HepG2 (cell line): ENCODE measurements around the gene SNX15. TPM values are rescaled to one million over a fixed set of nuclear protein-coding genes. Genes with fewer than 3 reads are reported as not detected.
A peak's percentile ranks its signal among the peaks of the same experiment; 100 is the strongest.

Experiments
- CENPT ChIP-seq: sonication (generic); formaldehyde crosslinking; IDR thresholded peaks from 2 replicates; pipeline ENCODE4 v1.8.0; 2022; ENCODE audit warnings: low read depth, mild to moderate bottlenecking, moderate library complexity, missing genetic modification reagents
- CREB1 ChIP-seq, 2 experiments: fragments of 450-650 bp in 1 of 2; IDR thresholded peaks; 2 replicates each; pipeline ENCODE4 v1.6.1; 2016 to 2017; ENCODE audit warnings: control low read depth in 1 of 2, mild to moderate bottlenecking in 1 of 2, missing compliant biosample characterization in 1 of 2, missing genetic modification characterization in 1 of 2
- ESRRA ChIP-seq: sonication (generic); formaldehyde crosslinking; IDR thresholded peaks from 2 replicates; pipeline ENCODE4 v1.5.1; 2020; ENCODE audit warnings: mild to moderate bottlenecking, low read depth, missing genetic modification reagents
- GATAD2A ChIP-seq: IDR thresholded peaks from 2 replicates; pipeline ENCODE4 v1.6.1; 2016
- NFIC ChIP-seq: IDR thresholded peaks from 2 replicates; pipeline ENCODE4 v1.6.1; 2012; ENCODE audit warnings: mild to moderate bottlenecking, low read length, inconsistent platforms
- NR2C2 ChIP-seq: sonication (generic); formaldehyde crosslinking; IDR thresholded peaks from 2 replicates; pipeline ENCODE4 v1.4.0; 2020; ENCODE audit warnings: missing genetic modification reagents, mild to moderate bottlenecking, moderate library complexity, borderline replicate concordance
- RBM22 ChIP-seq: fragments of 200-400 bp; formaldehyde crosslinking; optimal IDR thresholded peaks from 2 replicates; pipeline ENCODE3; 2017; ENCODE audit warnings: mild to moderate bottlenecking, low read length, moderate library complexity
- SMAD1 ChIP-seq: sonication (generic); formaldehyde crosslinking; IDR thresholded peaks from 2 replicates; pipeline ENCODE4 v1.4.0; 2020; ENCODE audit warnings: missing genetic modification reagents, low read depth, mild to moderate bottlenecking, borderline replicate concordance
- TEAD3 ChIP-seq: optimal IDR thresholded peaks from 2 replicates; pipeline ENCODE3; 2016; ENCODE audit warnings: borderline replicate concordance
- ZNF138 ChIP-seq: sonication (generic); formaldehyde crosslinking; IDR thresholded peaks from 2 replicates; pipeline ENCODE4 v1.5.0; 2020; ENCODE audit warnings: mild to moderate bottlenecking, low read depth, missing genetic modification reagents
- ZNF614 ChIP-seq: IDR thresholded peaks from 2 replicates; pipeline ENCODE4 v1.6.1; 2018; ENCODE audit warnings: missing biosample characterization, missing genetic modification reagents, inconsistent platforms, borderline replicate concordance
- ZNF746 ChIP-seq: sonication (generic); formaldehyde crosslinking; IDR thresholded peaks from 2 replicates; pipeline ENCODE4 v1.8.0; 2022; ENCODE audit warnings: mild to moderate bottlenecking, missing genetic modification reagents
- ZSCAN29 ChIP-seq: sonication (generic); formaldehyde crosslinking; conservative IDR thresholded peaks from 2 replicates; pipeline ENCODE4 v1.4.0; 2020; ENCODE audit warnings: mild to moderate bottlenecking, missing genetic modification reagents
- polyA plus RNA-seq, 8 experiments: library from polyadenylated mRNA; depleted of rRNA in 3 of 8; stranded (reverse) in 7 of 8; unstranded in 1 of 8; fragments of >200 nt; fragmentation: Illumina TruSeq in 4 of 8; extraction: Trizol in 4 of 8; gene quantifications; 2 replicates each; pipeline versions ENCODE4 v1.2.1 to v1.2.3, GENCODE V29; 2011 to 2016; ENCODE audit warnings: low read depth in 4 of 8, missing spikeins in 1 of 8, mixed read lengths in 1 of 8; ENCODE audit not compliant: insufficient read depth in 1 of 8
- total RNA-seq, 5 experiments: library from RNA; depleted of rRNA; stranded (reverse); fragments of >200 nt; fragmentation: Illumina TruSeq; extraction: Trizol; gene quantifications; 2 replicates each; pipeline ENCODE4 v1.2.3, GENCODE V29; 2016; ENCODE audit warnings: low read depth in 1 of 5
- TF ChIP-seq, protein P1 (sequence below): sonication (generic); formaldehyde crosslinking; IDR thresholded peaks from 2 replicates; pipeline ENCODE4 v1.5.0; 2020; ENCODE audit warnings: missing genetic modification reagents, mild to moderate bottlenecking, borderline replicate concordance
- TF ChIP-seq, protein P2 (sequence below): sonication (generic); formaldehyde crosslinking; IDR thresholded peaks from 2 replicates; pipeline ENCODE4 v1.4.0; 2020; ENCODE audit warnings: missing genetic modification reagents
- TF ChIP-seq, protein P3 (sequence below): sonication (generic); formaldehyde crosslinking; IDR thresholded peaks from 2 replicates; pipeline ENCODE4 v1.9.0; 2022; ENCODE audit warnings: low read depth, missing genetic modification reagents

Gene SNX15
- total and polyA plus RNA-seq, 2 of the 13 experiments (the other 11 are each of a cell fraction or from before 2014, with no cell fraction given): 19.1 to 22.6 TPM

DNA sequence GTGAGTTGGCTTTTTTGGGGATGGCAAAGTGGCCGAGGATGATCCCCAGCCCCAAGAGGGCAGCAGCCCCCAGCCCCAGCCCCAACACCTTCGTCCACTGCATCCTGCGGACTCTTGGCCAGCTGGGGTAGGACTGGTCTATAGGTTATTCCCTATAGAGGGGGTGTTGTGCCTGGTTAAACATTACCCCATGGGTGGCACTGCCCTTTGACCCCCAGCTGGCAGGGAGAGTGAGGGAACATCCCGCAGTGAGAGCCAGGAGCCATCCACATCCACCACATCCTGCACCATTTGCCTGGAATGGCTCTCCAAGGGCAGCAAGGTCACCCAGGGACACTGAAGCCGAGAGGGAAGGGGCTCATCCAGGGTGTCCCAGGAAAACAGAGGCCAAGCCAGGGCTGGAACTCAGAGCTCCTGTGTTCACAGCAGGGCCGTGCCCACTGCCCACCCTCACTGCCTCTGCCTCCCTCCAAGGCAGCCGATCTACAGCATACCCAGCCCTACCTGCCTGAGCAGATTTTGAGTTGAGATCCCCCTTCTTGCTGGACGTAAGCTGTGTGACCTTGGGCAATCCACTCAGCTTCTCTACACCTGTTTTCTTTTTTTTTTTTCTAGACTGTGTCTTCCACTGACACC, 31.3 kb downstream of the SNX15 start, which contains the start of gene NAALADL1 (continued):
- TF ChIP-seq, protein P1, sequence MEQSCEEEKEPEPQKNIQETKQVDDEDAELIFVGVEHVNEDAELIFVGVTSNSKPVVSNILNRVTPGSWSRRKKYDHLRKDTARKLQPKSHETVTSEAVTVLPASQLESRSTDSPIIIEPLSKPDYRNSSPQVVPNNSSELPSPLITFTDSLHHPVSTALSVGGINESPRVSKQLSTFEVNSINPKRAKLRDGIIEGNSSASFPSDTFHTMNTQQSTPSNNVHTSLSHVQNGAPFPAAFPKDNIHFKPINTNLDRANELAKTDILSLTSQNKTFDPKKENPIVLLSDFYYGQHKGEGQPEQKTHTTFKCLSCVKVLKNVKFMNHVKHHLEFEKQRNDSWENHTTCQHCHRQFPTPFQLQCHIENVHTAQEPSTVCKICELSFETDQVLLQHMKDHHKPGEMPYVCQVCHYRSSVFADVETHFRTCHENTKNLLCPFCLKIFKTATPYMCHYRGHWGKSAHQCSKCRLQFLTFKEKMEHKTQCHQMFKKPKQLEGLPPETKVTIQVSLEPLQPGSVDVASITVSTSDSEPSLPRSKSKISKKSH: peak; percentile 52; the same call in 1 of the 2 replicates
- TF ChIP-seq ZNF138 (CRISPR knock-in tag) (no peak), ZNF746 (CRISPR knock-in tag) (0 out of 2 replicates have a peak, but pooled peaks have one; percentile 73), NFIC (no peak), CENPT (CRISPR knock-in tag) (no peak), TEAD3 (CRISPR knock-in tag) (peak; percentile 56), CREB1 (IDR thresholded peaks at IDR 0.05) (no peak), CREB1 (CRISPR knock-in tag; IDR thresholded peaks at IDR 0.05) (0 out of 2 replicates have a peak, but pooled peaks have one; percentile 23), ZSCAN29 (CRISPR knock-in tag) (0 out of 2 replicates have a peak, but pooled peaks have one; percentile 33), GATAD2A (CRISPR knock-in tag) (peak; percentile 53; the same call in 1 of the 2 replicates), ESRRA (CRISPR knock-in tag) (peak; percentile 78), ZNF614 (CRISPR knock-in tag) (no peak), NR2C2 (CRISPR knock-in tag) (peak; percentile 89), RBM22 (no peak), SMAD1 (CRISPR knock-in tag) (no peak)
- TF ChIP-seq, protein P2, sequence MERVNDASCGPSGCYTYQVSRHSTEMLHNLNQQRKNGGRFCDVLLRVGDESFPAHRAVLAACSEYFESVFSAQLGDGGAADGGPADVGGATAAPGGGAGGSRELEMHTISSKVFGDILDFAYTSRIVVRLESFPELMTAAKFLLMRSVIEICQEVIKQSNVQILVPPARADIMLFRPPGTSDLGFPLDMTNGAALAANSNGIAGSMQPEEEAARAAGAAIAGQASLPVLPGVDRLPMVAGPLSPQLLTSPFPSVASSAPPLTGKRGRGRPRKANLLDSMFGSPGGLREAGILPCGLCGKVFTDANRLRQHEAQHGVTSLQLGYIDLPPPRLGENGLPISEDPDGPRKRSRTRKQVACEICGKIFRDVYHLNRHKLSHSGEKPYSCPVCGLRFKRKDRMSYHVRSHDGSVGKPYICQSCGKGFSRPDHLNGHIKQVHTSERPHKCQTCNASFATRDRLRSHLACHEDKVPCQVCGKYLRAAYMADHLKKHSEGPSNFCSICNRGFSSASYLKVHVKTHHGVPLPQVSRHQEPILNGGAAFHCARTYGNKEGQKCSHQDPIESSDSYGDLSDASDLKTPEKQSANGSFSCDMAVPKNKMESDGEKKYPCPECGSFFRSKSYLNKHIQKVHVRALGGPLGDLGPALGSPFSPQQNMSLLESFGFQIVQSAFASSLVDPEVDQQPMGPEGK (CRISPR knock-in tag): peak; percentile 78
- TF ChIP-seq, protein P3, sequence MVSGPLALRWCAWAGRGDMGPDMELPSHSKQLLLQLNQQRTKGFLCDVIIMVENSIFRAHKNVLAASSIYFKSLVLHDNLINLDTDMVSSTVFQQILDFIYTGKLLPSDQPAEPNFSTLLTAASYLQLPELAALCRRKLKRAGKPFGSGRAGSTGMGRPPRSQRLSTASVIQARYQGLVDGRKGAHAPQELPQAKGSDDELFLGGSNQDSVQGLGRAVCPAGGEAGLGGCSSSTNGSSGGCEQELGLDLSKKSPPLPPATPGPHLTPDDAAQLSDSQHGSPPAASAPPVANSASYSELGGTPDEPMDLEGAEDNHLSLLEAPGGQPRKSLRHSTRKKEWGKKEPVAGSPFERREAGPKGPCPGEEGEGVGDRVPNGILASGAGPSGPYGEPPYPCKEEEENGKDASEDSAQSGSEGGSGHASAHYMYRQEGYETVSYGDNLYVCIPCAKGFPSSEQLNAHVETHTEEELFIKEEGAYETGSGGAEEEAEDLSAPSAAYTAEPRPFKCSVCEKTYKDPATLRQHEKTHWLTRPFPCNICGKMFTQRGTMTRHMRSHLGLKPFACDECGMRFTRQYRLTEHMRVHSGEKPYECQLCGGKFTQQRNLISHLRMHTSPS: peak; percentile 94
- TF ChIP-seq, all 625 proteins: peak for 73
